Measurements from ENCODE around the gene SOX11.

GRCh38 chr2:5666798-5667197 is 25.4 kb upstream of the SOX11 start:
- TF ChIP-seq ZBTB7A (IDR thresholded peaks at IDR 0.05; ENCODE audit: low read depth), result no peak
- no peak for TF ChIP-seq YY1 (IDR thresholded peaks at IDR 0.05; ENCODE audit: low read depth)
- TF ChIP-seq REST (IDR thresholded peaks at IDR 0.05; ENCODE audit: low read depth), result no peak
- TF ChIP-seq USF1 (IDR thresholded peaks at IDR 0.05), result no peak
- TF ChIP-seq TEAD4 (IDR thresholded peaks at IDR 0.05), result no peak
- no peak for TF ChIP-seq EP300 (IDR thresholded peaks at IDR 0.05; ENCODE audit: borderline replicate concordance)

Data from Ishikawa (cell line).